ENCODE measurements around the gene RHOD.

Gene RHOD, protein sequence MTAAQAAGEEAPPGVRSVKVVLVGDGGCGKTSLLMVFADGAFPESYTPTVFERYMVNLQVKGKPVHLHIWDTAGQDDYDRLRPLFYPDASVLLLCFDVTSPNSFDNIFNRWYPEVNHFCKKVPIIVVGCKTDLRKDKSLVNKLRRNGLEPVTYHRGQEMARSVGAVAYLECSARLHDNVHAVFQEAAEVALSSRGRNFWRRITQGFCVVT

DNA sequence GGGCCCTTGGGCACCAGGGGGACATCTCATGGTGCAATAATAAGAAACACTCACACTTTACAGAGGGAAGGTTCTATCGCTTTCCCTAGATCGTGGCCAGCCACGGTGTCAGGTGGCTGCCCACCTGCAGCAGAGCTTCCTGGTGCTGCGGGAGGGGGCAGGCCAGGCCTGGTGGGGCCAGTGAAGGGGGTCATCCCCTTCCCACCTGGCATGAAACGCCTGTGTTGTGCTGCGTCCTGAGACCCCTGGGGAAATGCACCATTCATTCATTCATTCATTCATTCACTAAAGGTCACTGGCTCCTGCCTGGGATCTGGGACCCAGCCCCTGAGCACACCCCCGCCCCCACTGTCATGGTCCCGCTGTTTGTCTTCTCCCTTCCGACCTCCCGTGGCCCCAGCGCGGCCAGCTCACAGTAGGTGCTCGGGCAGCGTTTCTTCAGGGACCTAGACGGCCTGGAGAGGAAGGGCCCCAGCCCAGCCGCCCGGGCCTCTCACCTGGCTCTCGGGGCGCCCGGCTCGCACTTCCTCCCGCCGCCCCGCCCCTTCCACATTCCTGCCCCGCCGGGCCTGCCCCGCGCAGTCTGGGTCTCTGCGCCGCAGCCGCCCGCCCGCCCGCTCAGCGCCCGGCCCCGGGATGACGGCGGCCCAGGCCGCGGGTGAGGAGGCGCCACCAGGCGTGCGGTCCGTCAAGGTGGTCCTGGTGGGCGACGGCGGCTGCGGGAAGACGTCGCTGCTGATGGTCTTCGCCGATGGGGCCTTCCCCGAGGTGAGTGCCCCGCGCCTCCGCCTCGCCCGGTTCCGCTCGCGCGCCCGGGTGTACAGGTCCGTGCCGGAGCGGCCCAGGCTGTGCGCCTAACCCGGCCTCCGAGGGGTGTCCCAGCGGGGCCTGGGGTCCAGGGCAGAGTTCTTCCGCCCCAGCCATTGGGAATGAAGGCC is at the start of gene RHOD:
TSS of gene RHOD (plus strand) at position 581 of the 938 bp plus-strand sequence. CDS start at position 637, 56 bp downstream.
- peak in 1 of 3 experiments; percentile 38 for DNase-seq (ENCODE audit: low read depth in 3 of 3)

DNA sequence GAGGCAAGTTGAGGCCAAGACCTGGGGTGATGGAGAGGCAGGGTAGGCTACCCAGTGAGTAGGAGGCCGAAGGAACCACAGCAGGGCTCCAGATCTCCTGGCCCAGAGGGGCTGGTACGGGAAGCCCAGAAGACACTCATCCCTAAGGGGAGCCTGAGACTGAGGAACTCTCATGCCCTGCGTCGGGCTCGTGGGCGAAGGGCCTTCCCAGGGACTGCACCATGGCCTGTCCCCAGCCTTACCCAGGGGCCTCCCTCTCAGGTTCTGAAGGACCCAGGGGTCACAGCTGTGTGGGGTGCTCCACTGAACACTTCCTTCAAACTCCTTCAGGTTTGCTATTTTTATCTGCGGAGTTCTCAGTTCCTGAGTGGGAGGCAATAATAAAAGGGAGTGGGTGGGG is 49.5 kb upstream of the RHOD start:
- DNase-seq (ENCODE audit: low read depth in 3 of 3): no peak

DNA sequence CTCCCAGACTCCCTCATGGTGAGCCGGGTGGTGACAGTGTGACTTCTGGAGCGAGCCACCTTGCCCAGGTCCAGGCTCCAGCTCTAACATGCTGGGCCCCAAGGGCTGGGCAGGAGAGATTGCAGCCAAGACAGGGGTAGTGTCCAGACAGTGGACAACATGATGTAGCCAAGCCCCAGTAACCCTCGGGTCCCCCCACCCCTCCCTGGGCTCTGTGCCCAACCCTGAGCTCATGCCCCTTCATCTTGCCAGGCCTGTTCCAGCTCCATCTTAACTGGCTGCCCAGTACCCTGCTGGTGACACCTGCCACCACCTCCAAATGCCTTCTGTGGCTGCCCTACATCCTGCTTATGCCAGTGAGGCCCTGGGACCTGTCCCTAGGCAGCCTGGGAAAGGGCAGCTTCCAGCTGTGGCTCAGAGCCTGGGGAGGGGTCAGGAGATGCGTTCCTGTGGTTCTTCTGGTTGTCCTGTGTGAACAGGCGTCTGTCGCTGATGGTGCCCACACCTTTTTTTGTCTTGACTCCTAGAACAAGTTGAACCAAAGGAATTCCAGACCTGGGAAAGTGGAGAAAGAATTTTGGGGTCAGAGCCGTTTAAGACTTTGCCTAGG is 46.2 kb upstream of the RHOD start:
- no peak for DNase-seq (ENCODE audit: low read depth in 3 of 3)

DNA sequence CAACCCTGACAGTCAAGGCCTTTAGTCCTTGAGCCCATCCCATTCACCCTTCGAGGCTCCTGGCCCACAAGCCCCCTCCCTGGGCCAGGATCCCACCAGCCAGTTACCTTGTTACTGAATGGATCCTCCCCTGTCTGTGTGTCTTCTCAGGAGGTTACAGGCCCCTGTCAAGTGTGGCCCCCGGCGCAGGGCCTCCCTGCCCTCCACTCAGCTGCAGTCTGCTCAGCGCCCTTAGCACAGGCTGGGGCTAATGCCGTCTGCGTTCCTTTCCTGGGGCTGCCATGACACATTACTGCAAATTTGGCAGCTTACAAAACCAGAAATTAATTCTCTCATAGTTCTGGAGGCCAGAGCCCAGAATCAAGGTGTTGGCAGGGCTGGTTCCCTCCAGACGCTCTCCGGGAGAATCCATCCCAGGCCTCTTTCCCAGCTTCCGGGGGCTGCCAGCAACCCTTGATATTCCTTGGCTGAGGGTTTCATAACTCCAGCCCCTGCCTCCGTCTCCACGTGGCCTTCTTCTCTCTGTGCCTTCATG is 43.1 kb upstream of the RHOD start:
- no peak for DNase-seq (ENCODE audit: low read depth in 3 of 3)

DNA sequence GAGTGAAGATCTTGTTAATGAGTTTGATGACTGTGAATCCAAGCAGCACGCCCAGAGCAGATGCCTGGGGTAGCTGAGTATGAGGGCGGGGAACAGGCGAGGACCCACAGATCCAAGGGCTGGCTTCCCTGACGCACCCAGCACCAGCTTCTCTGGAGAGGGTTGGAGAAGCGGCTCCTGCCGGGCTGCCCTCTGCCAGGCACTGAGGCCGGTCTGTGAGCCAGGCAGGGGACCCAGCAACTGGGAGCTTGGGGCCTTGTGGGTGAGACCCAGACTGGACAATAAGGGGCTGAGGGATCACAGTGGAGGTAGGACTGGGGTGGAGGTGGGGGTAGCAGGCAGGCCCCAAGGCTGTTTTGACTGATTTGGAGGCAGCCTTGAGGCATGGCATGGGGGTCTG is 42.3 kb upstream of the RHOD start:
- DNase-seq (ENCODE audit: low read depth in 3 of 3): no peak

DNA sequence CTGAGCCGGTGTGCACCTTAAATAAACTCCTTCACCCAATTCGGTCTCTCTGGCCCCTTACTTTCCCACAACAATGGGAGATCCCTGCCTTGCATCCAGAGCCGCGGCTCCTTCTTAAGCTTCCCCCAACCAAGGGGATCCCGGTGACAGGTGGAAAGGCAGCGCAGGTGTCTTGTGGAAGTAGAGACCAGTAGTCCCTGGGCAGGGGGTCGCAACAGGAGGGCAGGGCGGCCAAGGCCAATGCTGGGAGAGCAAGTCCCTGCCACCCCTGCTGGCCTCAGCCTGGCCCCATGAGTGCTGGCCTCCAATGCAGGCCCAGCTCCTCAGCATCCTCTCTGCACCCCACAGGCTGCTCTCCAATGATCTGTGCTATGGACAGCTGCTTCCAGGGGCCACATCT is 41.6 kb upstream of the RHOD start:
- no peak for DNase-seq (ENCODE audit: low read depth in 3 of 3)

DNA sequence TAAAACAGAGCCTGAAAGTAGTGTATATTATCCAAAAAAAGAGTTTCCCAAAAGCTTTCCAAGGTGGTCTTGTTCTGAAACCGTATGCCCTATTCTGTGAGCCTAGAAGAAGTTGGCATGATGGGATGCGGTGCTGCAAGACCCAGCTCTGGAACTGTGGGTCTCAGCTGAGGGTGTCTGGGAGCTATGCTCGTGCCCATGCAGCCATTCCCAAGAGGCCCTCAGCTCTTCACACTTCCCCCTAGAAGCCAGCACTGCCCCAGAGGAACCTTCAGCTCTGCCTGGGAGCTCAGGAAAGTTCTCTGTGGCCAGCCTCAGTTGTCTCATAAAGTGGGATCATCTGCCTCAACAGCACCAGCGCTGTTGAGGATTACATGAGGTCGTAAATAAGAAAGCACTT is 40.1 kb upstream of the RHOD start:
- no peak for DNase-seq (ENCODE audit: low read depth in 3 of 3)

DNA sequence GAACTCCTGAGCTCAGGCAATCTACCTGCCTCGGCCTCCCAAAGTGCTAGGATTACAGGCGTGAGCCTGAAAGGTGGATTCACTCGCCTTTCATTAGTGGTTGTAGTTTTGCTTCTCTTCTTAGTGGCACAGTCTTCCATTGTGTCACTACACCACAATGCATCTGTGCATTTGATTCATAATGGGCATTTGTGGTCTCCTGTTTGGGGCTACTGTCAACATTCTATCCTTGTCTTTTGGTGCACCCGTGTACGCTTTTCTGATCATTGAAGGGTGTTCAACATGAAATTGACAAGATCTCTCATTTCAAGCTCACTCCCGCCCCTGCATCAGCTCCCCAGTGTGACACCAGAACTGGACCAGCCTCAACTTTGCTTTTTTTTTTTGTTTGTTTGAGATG is 35.7 kb upstream of the RHOD start:
- no peak for DNase-seq (ENCODE audit: low read depth in 3 of 3)

DNA sequence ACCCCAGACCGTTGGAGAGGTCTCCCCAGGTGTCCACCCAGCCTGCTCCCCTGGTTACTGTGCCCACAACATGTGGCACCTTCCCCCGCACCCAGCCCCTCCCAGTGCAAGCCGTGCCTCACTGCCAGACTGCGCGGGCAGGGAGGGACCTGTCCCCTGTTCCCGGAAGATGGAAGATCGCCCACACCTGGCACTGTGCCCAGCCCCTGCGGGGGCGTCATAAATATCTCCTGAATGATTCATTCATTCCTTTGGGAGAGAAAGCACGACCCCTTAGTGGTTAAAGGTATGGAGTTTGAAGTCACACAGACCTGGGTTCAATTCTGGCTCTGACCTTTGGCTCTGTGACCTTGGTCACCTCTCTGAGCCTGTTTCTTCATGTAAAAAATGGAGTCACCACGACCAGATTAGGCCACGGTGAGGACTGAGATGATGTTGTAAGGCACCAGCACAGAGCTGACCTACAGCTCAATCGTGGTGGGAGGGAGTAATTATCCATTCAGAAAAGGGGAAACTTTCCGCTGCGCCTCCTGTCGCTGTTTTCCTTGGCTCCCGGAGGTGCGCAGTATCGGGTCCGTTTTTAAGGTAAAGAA is 34.2 kb upstream of the RHOD start:
- no peak for DNase-seq (ENCODE audit: low read depth in 3 of 3)

DNA sequence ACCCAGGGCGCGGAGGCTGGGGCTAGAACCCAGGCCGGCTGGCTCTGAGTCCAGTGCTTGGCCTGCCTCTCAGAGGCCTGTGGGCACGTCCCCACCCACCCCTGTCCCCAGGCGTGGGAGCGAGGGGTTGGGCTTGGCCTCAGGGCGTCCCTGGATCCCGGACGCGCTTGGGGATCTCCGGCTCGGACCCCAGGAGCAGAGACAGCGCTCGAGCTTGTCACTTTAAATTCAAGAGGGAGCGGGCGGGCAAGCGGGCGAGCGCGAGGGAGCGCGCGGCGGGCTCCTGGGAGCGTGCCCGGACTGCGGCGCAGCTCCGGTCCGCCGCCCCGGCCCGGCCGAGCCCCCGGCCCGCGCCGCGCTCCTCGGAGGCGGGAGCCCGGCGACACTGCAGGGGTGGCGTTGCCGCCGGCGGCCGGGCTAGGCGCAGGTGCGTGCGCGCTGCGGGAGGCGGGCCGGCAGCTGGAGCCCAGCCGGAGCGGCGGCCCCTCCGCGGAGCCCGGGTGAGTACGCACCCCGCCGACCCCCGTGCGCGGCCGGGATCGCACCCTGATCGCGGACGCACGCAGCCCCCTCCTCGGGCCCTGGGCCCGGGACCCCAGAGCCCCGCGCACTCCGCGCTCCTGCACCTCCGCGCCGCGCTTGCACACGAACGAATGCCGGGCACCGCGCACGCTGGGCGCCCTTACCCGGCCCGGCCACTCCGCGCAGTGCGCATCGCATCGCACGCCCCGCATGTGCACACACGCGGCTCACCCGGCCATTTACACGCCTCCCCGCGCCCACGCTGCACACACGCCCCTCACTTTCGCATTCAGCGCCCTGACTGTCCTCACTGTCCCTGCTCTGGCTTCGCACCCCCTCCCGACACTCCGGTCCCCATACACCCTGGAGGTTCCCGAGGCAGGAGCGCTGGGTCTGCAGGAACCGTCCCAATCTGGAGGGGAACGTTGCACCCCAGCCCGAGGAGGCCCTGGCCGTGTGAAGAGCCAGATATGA is 33.4 kb upstream of the RHOD start, which contains the start of gene SYT12:
TSS of gene SYT12 (plus strand) at position 174 of the 996 bp plus-strand sequence. CDS start 7,011 bp downstream, outside the sequence.
- no peak for DNase-seq (ENCODE audit: low read depth in 3 of 3)

DNA sequence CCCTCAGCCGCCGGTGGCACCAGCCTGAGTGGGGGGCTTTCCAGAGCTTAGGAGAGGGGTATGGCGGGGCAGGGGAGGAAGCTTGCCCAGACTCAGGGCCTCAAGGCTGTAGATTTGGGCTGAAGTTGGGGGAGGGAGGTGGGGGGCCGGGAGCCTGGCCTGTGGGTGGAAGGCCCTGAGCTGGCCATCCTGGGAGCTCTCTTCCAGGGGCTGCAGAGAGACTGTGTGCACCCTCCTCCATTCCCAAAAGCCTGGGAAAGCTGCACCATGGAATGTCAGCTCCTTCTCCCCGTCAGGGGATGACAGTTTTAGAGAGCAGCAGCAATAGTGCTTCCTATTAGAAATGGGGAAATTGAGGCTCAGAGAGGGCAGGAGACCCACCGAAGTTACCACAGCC is 32.7 kb upstream of the RHOD start:
- DNase-seq (ENCODE audit: low read depth in 3 of 3): no peak

DNA sequence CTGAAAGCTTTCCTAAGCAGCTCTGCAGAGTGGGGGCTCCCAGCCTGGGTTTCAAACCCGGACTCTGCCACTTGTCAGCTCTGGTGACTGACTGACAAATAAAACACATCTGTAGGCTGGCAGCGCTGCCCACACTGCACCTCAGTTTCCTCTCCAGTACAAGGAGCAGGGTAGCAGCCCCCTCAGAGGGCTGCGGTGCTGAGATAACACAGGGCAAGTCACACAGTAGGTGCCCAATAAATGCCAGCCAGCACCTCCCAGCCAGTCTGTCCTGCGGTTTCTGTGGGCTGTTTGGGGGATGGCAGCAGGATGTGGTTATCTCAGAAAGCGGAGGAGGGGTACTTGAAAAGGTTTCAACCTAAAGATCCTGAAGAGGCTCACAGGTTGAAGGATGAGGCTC is 32.2 kb upstream of the RHOD start:
- DNase-seq (ENCODE audit: low read depth in 3 of 3): peak in 1 of 3 experiments; percentile 44

DNA sequence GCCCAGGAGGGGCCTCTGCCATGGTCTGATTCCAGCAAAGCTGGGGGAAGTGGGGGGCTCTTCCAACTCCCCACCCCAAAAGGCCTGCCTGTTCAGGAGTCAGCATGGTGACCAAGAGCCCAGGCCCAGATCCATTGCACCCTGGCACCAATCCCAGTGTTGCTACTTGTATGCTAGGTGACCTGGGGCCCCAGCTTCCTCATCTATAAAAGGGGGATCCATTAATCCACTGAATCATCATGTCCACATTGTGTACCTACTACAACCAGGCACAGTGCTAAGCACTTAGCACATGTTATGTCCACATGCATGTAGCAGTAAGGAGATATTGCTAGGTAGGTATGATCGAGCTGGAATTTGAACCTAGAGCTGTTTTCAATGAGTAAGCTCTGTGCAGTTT is 31.7 kb upstream of the RHOD start:
- DNase-seq (ENCODE audit: low read depth in 3 of 3): no peak

DNA sequence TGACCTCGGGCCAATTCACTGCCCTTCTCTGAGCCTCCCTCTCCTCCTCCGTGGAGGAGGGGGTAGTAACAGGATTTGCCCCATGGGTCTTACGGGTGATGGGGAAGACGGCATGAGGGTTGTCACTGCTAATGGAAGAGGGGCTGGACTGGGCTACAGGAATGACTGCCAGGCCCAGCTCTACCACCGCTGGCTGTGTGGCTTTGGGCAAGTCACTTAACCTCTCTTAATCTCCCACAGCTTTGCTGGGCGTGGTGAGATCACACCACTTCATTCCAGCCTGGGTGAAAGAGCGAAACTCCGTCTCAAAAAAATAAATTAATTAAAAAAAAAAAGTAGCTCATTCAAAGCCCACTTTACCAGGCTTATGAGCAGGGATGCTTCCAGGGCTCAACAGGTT is 30.9 kb upstream of the RHOD start:
- no peak for DNase-seq (ENCODE audit: low read depth in 3 of 3)

DNA sequence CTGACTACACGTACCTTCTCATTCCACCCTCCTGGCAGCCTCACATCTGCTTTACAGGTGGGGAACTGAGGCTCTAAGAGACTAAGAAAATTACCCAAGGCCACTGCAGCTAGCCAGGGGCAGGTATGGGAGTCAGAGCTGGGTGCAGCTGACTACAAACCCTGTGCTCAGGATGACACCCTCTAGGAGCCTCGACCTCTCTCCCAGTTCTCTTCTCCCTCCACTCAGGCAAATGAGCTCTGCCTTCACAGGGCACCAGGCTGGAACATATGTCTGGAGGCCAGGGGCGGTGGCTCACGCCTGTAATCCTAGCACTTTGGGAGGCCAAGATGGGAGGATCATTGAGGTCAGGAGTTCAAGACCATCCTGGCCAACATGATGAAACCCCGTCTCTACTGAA is 29.7 kb upstream of the RHOD start:
- DNase-seq (ENCODE audit: low read depth in 3 of 3): no peak

DNA sequence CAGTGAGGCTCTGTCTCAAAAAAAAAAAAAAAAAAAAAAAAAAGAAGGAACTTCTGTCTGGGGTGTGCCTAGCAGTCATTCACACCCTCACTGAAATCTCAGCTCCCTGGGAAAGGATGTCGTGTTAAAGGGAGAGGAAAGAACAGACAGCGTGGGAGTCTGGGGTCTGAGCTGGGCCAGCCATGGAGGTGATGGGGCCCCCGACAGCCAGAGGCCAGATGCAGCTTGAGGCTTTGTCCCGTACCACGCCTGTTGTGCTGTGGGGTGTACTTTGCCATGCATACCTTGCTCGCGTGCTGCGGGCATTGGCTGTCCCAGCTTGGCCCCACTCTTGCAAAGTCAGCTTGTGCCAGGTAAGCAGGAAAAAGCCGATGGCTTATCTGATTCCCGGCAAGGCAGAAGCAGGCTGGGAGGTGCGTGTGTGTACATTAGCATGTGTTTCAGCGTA is 29.1 kb upstream of the RHOD start:
- no peak for DNase-seq (ENCODE audit: low read depth in 3 of 3)

DNA sequence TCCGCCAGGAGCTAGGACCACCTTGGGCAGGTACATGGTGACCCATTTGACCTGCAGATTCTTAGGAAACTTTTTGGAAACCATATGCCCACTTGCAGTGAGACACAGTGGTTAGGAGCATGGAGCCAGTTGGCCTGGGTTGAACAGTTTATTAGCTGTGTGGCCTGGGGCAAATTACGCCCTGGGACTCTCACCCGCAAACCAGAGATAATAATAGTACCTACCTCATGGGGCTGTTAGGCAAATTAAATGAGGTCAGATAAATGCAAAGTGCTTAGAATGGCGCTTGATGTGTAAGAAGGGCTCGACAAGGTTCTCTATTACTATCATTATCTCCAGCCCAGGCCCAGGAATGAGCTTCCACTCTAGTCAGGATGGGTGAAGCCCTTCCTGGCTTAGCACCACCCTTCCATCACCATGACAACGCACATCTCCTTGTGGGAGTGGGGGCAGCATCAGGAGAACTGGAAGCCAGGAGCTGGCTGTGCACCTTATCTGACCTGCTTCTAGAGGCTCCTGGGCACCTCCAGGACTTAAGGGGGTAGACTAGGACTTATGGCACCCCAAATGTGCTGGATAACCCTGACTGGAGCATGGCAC is 28.6 kb upstream of the RHOD start:
- no peak for DNase-seq (ENCODE audit: low read depth in 3 of 3)

DNA sequence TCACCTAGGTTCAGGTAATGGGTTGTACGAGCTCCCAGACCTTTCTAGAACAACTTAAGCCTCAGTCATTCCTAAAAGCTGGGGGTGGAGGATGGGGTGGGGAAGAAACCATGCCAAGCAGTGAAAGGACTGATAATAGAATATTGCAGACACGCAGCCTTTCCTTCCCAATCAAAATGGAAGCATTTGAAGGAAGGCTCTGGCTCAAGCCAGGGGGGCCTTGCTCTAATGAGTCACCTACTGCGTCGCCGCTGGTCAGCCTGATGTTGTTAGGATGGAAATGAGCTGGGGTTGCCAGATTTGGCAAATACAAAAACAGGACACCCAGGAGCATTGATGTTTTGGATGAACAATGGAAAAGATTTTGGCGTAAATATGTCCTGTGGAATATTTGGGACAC is 27.5 kb upstream of the RHOD start:
- DNase-seq (ENCODE audit: low read depth in 3 of 3): no peak

DNA sequence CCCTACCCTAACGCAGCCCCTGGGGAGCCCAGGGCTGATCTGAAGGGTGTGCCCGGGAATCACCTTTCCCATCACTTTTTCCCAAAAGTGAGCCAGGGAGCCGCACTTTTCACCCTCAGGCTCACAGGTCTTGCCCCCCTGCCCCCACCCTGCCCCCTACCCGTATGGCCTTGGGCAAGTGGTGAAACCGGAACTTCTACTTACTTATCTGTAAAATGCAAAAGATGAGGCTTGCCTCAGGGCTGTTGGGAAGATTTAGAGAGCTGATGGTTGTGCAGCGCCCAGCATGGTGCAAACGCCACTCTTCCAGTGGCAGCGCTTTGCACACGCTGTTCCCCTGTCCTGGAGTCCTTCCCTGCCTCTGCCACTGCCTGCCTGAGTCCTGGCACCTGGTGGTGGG is 25.7 kb upstream of the RHOD start:
- DNase-seq (ENCODE audit: low read depth in 3 of 3): no peak

Data from stimulated activated CD4-positive, alpha-beta T cell treated with anti-CD3 and anti-CD28 coated beads, TNF-alpha, amount 100 ng/mL, for 24 hours (primary cell).